HG03108 (cell line): ENCODE results near the gene LIPG.
"Not testable (repeated sequence)": the region's sequence is repeated elsewhere in the genome, so short reads cannot be mapped to it uniquely, and the experiment has no call there.

Source experiments
- ATAC-seq: cut with Tn5 transposase; IDR thresholded peaks from one replicate; pipeline ENCODE4 v1.9.1; 2021; ENCODE audit warnings: moderate library complexity; ENCODE audit not compliant: unreplicated experiment

LIPG gene

GRCh38 chr18:49546278-49546677 lies 15.6 kb upstream of the LIPG start:
- no peak for ATAC-seq

- ATAC-seq = no peak
These were observed 15.1 kb upstream of the LIPG start for GRCh38 chr18:49546719-49547273.

GRCh38 chr18:49547701-49548100 lies 14.2 kb upstream of the LIPG start:
- no peak for ATAC-seq

- no peak for ATAC-seq
These were observed 13.6 kb upstream of the LIPG start for GRCh38 chr18:49548229-49548636.

GRCh38 chr18:49550621-49551339 lies 11.1 kb upstream of the LIPG start:
- ATAC-seq = no peak

- ATAC-seq = no peak
These were observed 8.9 kb upstream of the LIPG start for GRCh38 chr18:49553003-49553402.

GRCh38 chr18:49555641-49556040 lies 6.2 kb upstream of the LIPG start:
- ATAC-seq = no peak

- no peak for ATAC-seq
These were observed 3.5 kb upstream of the LIPG start for GRCh38 chr18:49558356-49558755.

- not testable (repeated sequence) for ATAC-seq
These were observed 2.4 kb upstream of the LIPG start for GRCh38 chr18:49559326-49559931.

GRCh38 chr18:49560277-49560623 lies 1.6 kb upstream of the LIPG start:
- ATAC-seq = no peak

GRCh38 chr18:49560624-49561288 lies 1.1 kb upstream of the LIPG start:
- ATAC-seq = no peak

GRCh38 chr18:49562481-49563129 lies 748 bp downstream of the LIPG start:
- ATAC-seq = no peak

- ATAC-seq = no peak
These were observed 1.3 kb downstream of the LIPG start for GRCh38 chr18:49563130-49563540.

- no peak for ATAC-seq
These were observed 2.1 kb downstream of the LIPG start for GRCh38 chr18:49563701-49564517.

GRCh38 chr18:49564518-49564834 lies 2.6 kb downstream of the LIPG start:
- ATAC-seq = no peak

- no peak for ATAC-seq
These were observed 3.2 kb downstream of the LIPG start for GRCh38 chr18:49565101-49565500.

- ATAC-seq = no peak
These were observed 3.8 kb downstream of the LIPG start for GRCh38 chr18:49565612-49566011.

- ATAC-seq = no peak
These were observed 4.4 kb downstream of the LIPG start for GRCh38 chr18:49566217-49566770.

- ATAC-seq = no peak
These were observed 5.1 kb downstream of the LIPG start for GRCh38 chr18:49566985-49567384.

- ATAC-seq = no peak
These were observed 7.9 kb downstream of the LIPG start for GRCh38 chr18:49569724-49570123.

GRCh38 chr18:49570836-49571235 lies 9.0 kb downstream of the LIPG start:
- ATAC-seq = no peak
